ENCODE measurements around the gene ZNF548.

Gene ZNF548

GRCh38 chr19:57376151-57376550 is 13.5 kb upstream of the ZNF548 start:
- DNase-seq (ENCODE audit: insufficient read length, low spot score) = no peak
- TF ChIP-seq, protein P1, sequence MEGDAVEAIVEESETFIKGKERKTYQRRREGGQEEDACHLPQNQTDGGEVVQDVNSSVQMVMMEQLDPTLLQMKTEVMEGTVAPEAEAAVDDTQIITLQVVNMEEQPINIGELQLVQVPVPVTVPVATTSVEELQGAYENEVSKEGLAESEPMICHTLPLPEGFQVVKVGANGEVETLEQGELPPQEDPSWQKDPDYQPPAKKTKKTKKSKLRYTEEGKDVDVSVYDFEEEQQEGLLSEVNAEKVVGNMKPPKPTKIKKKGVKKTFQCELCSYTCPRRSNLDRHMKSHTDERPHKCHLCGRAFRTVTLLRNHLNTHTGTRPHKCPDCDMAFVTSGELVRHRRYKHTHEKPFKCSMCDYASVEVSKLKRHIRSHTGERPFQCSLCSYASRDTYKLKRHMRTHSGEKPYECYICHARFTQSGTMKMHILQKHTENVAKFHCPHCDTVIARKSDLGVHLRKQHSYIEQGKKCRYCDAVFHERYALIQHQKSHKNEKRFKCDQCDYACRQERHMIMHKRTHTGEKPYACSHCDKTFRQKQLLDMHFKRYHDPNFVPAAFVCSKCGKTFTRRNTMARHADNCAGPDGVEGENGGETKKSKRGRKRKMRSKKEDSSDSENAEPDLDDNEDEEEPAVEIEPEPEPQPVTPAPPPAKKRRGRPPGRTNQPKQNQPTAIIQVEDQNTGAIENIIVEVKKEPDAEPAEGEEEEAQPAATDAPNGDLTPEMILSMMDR (IDR thresholded peaks at IDR 0.05; ENCODE audit: insufficient read depth, missing control alignments) = no peak
- no peak for FAIRE-seq

DNA sequence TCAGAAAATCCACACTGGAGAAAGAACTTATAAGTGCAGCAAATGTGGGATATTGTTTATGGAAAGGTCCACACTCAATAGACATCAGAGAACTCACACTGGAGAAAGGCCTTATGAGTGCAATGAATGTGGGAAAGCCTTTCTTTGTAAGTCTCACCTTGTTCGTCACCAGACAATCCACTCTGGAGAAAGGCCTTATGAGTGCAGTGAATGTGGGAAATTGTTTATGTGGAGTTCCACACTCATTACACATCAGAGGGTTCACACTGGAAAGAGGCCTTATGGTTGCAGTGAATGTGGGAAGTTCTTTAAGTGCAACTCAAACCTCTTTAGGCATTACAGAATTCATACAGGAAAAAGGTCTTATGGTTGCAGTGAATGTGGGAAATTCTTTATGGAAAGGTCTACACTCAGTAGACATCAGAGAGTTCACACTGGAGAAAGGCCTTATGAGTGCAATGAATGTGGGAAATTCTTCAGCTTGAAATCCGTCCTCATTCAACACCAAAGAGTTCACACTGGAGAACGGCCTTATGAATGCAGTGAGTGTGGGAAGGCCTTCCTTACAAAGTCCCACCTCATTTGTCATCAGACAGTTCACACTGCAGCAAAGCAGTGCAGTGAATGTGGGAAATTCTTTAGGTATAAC is 12.0 kb upstream of the ZNF548 start:
- FAIRE-seq = no peak
- DNase-seq (ENCODE audit: insufficient read length, low spot score) = no peak
- TF ChIP-seq, protein P1 (IDR thresholded peaks at IDR 0.05; ENCODE audit: insufficient read depth, missing control alignments) = no peak

- FAIRE-seq (no peak), DNase-seq (ENCODE audit: insufficient read length, low spot score) (no peak)
- TF ChIP-seq, protein P1 (IDR thresholded peaks at IDR 0.05; ENCODE audit: insufficient read depth, missing control alignments) = no peak
Measured at GRCh38 chr19:57380923-57381322, 8.7 kb upstream of the ZNF548 start.

- FAIRE-seq (no peak), DNase-seq (ENCODE audit: insufficient read length, low spot score) (no peak)
- TF ChIP-seq, protein P1 (IDR thresholded peaks at IDR 0.05; ENCODE audit: insufficient read depth, missing control alignments) = no peak
Measured at GRCh38 chr19:57382806-57383488, 6.7 kb upstream of the ZNF548 start.

- TF ChIP-seq, protein P1 (IDR thresholded peaks at IDR 0.05; ENCODE audit: insufficient read depth, missing control alignments) = no peak
- FAIRE-seq = peak; percentile 85
- DNase-seq (ENCODE audit: insufficient read length, low spot score) = no peak
Measured at GRCh38 chr19:57389194-57389729, 392 bp upstream of the ZNF548 start.

DNA sequence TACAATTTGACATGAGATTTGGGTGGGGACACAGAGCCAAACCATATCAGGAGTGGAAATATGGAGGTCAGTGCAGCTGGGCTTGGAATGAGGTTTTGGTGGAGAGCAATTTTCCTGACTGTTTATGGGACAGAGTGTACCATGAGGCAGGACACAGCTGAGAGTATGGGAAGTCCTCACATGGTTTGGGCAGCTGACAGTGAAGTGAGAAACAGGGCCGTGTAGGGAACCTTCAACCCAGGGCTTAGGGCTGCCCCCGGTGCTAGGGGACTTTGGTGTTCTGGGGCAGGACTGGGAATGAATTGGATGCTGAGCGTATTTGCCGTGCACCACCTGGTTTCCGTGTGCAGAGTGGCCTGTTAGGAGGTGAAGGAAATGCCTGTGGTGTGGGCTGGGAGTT is 6.1 kb downstream of the ZNF548 start:
- TF ChIP-seq, protein P1 (IDR thresholded peaks at IDR 0.05; ENCODE audit: insufficient read depth, missing control alignments) = no peak
- DNase-seq (ENCODE audit: insufficient read length, low spot score) (no peak), FAIRE-seq (no peak)

GRCh38 chr19:57398868-57399267 is 9.2 kb downstream of the ZNF548 start:
- TF ChIP-seq, protein P1 (IDR thresholded peaks at IDR 0.05; ENCODE audit: insufficient read depth, missing control alignments) = no peak
- FAIRE-seq (no peak), DNase-seq (ENCODE audit: insufficient read length, low spot score) (no peak)
